Testis (tissue), 2 donors: ENCODE data around the gene TRIM38.

Experiments used
- CTCF ChIP-seq, 3 experiments: fragments of 450-650 bp in 2 of 3; fragments of 200-600 bp in 1 of 3; sonication (generic) in 1 of 3; IDR thresholded peaks; one replicate each; pipeline ENCODE4 v1.5.1; 2016 to 2019; ENCODE audit warnings: antibody characterized with exemption in 3 of 3, mild to moderate bottlenecking in 2 of 3, moderate library complexity in 1 of 3
- POLR2A ChIP-seq: fragments of 450-650 bp; IDR thresholded peaks from one replicate; pipeline ENCODE4 v1.6.1; 2017; ENCODE audit warnings: antibody characterized with exemption, mild to moderate bottlenecking, moderate library complexity

DNA sequence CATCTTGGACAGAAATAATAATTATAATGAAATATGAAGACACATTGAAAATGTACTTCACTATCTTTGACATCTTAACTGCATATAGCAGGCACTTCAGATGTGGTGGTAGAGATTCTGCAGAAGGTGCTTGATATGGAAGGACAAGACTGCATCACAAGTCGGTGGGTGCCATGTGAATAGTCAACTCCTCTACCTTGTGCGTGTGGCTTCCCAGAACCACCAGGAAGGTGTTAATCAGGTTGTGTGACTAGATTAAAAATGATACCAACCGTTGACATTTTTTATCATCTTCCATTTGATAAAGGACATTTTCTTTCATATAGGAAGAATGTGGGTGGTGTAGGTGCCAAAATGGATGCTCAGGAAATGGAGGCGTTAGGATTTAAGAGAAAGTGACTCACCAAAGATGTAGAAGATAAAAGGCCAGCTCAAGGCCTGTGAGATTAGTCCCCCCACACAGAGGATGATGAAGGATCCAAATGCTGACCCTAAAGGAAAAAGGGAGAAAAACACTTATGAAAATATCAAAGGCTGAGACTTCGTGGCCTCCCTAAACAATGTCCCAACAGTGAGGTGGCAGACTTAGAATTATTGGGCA, 44.4 kb upstream of the TRIM38 start:
- no peak for TF ChIP-seq CTCF (IDR thresholded peaks at IDR 0.05)
- TF ChIP-seq POLR2A = no peak
